Left lobe of liver (tissue), 2 donors: ENCODE data around the gene CYP27B1. TPM values are rescaled to one million over a fixed set of nuclear protein-coding genes. Genes with fewer than 3 reads are reported as not detected.
"Not testable (repeated sequence)": the region's sequence is repeated elsewhere in the genome, so short reads cannot be mapped to it uniquely, and the experiment has no call there.

Experiments used
- ATAC-seq: fragments of 200-7000 bp; cut with Tn5 transposase; one replicate; pipeline ENCODE4 v1.9.1; 2020; ENCODE audit warnings: mild to moderate bottlenecking, moderate library complexity
- DNase-seq: peaks from one replicate; pipeline ENCODE4 v3.0.0-alpha.2; 2020; ENCODE audit warnings: low spot score
- total RNA-seq: library from RNA; stranded (reverse); gene quantifications from one replicate; pipeline ENCODE4 v1.2.1, GENCODE V29; 2021
- donor health status: DM: no; HTN: no; CAD: no; lungs with moderate emphysema.
- donor health status: DM: no; HTN: yes; CAD: no.

CYP27B1 gene
- total RNA-seq, 1 donor from 2014 or later: 0.45 TPM

- DNase-seq (no peak), ATAC-seq (no peak)
Observed at GRCh38 chr12:57724003-57724935, 42.6 kb downstream of the CYP27B1 start.

GRCh38 chr12:57723630-57723962 is 43.3 kb downstream of the CYP27B1 start:
- ATAC-seq: no peak

GRCh38 chr12:57722716-57723629 is 43.9 kb downstream of the CYP27B1 start:
- no peak for DNase-seq
- ATAC-seq: no peak

More at GRCh38 chr12:57723630-57723962, 43.3 kb downstream of the CYP27B1 start:
- DNase-seq: no peak

GRCh38 chr12:57721846-57722608 is 44.9 kb downstream of the CYP27B1 start:
- not testable (repeated sequence) for ATAC-seq, DNase-seq

GRCh38 chr12:57720606-57721595 is 46.0 kb downstream of the CYP27B1 start:
- no peak for DNase-seq
- ATAC-seq: no peak

GRCh38 chr12:57719777-57720605 is 46.9 kb downstream of the CYP27B1 start:
- DNase-seq: no peak
- no peak for ATAC-seq

GRCh38 chr12:57718641-57719528 is 48.0 kb downstream of the CYP27B1 start:
- ATAC-seq (no peak), DNase-seq (no peak)

GRCh38 chr12:57717846-57718640 is 48.8 kb downstream of the CYP27B1 start:
- ATAC-seq (no peak), DNase-seq (no peak)

- ATAC-seq (no peak), DNase-seq (no peak)
Observed at GRCh38 chr12:57717131-57717530, 49.7 kb downstream of the CYP27B1 start.

GRCh38 chr12:57716305-57716704 is 50.6 kb downstream of the CYP27B1 start:
- ATAC-seq (no peak), DNase-seq (no peak)

- ATAC-seq (no peak), DNase-seq (no peak)
Observed at GRCh38 chr12:57715786-57716185, 51.1 kb downstream of the CYP27B1 start.

- ATAC-seq, DNase-seq: not testable (repeated sequence)
Observed at GRCh38 chr12:57715036-57715748, 51.7 kb downstream of the CYP27B1 start.

- ATAC-seq (no peak), DNase-seq (no peak)
Observed at GRCh38 chr12:57713209-57713608, 53.7 kb downstream of the CYP27B1 start.

GRCh38 chr12:57712701-57713100 is 54.2 kb downstream of the CYP27B1 start:
- DNase-seq: no peak
- no peak for ATAC-seq
